HS-5 (cell line): ENCODE data around the gene TFRC.
A peak's percentile ranks its signal among the peaks of the same experiment; 100 is the strongest.
"Not testable (repeated sequence)": the region's sequence is repeated elsewhere in the genome, so short reads cannot be mapped to it uniquely, and the experiment has no call there.

Experiments used
- DNase-seq: peaks from one replicate; pipeline ENCODE4 v3.0.0-alpha.2; 2012; ENCODE audit warnings: low read depth

TFRC gene

DNA sequence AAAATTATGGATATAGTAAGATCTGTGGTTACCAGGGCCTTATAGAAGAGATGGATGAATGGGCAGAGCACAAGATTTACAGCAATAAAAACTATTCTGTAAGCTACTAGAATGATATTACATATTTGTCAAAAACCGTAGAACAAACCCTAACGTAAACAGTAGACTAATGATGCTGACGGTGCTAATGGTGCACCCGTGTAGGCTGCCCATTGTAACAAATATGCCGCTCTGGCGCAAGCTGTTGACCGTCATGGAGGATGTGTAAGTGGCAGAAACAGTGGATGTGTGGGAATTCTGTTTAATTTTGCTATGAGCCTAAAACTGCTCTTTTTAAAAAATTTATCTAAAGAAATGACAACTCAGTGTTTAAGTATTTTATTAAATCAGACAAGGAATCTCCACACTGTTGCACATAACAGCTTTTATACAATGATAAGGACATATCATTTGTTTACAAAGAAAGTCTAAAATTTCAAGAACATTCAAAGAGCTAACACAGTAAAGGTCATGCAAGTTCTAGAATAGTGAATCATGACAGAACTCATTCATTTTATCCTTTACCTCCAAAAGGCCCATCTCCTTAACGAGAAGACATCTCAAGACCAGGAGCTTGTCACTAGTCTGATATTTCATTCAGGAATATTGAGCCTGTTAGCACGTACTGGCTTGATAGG, 32.8 kb downstream of the TFRC start:
- no peak for DNase-seq

DNA sequence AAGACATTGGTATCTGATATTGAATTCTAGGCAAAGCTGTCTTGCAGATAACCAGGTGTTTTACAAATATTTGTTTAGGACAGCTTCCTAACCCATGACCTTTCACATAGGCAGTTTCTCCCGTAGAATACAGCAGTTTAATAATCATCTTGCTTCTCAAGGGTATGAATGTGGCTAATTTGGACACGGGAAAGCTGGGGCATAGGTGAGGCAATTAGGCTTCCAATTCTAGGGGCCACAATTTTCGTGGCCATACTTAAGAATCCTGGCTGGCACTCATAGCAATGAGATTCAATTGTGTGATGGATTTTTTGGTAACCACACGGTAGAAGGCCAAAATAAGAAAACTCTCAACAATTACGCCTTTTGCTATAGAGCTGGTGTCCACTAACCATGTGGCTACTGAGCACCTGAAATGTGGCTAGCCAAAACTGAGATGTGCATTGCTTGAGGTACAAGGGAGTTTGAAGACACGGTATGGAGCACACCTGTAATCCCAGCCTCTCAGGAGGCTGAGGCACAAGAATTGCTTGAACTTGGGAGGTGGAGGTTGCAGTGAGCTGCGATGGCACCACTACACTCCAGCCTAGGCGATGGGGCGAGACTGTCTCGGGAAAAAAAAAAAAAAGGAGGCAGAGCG, 34.4 kb downstream of the TFRC start:
- DNase-seq = no peak

DNA sequence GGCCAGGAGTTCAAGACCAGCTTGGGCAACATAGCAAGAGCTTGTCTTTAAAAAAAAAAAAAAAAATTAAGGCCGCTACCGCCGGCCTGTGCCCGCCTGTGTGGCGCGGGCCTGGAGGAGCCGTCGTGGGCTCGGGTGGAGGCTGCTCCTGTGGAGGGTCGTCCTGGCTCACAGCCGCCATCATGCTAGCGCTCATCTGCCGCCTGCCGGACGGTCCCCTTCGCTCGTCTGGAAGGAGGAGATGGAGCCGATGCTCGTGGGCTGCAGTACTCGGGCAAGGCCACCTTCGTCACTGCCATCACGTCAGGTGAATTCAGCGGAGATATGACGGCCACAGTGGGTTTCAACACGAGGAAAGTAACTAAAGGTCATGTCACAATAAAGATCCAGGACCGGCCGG, 37.4 kb downstream of the TFRC start:
- DNase-seq = no peak

GRCh38 chr3:196042673-196043072, 39.2 kb downstream of the TFRC start:
- no peak for DNase-seq

- DNase-seq = no peak
Measured at GRCh38 chr3:196039359-196039758, 42.5 kb downstream of the TFRC start.

- not testable (repeated sequence) for DNase-seq
Measured at GRCh38 chr3:196026059-196026458, 55.8 kb downstream of the TFRC start.

DNA sequence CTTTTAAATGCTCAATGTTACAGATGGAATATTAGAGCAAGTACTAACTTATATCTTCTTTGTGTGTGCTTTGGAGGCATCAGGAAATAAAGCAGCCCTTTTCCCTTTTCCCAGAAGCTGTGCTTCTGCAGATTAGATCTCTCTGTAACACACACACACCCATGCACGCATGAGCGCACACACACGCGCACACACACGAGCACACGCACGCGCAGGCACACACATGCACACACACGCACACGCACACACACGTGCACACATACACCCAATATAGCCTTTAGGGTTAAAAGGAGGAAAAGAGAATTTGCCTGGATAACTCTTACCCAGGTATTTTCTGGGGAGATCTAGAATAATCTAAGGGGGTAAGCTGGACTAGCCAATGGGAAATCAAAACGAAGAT, 56.9 kb downstream of the TFRC start:
- no peak for DNase-seq

GRCh38 chr3:196023947-196024346, 57.9 kb downstream of the TFRC start:
- no peak for DNase-seq

- DNase-seq = not testable (repeated sequence)
Measured at GRCh38 chr3:196022499-196022878, 59.4 kb downstream of the TFRC start.

DNA sequence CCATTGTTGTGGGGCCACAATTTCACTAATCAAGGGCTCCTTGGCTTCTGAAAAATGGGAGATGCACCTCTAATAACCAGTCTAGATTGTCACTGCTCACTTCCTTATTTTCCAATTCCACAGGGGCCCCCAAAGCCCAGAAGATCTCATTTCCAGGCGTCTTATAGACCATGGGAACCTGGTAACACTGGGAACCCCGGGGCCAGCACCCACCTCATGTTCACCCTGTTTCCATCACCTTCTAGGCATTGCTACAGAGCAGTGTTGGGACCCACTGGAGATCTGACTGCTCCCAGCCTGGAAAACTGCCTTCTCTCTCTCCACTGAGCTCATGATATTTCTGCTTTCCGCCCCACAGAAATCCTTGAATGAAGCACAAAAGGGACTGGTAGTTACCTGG, 61.5 kb downstream of the TFRC start:
- DNase-seq = no peak

DNA sequence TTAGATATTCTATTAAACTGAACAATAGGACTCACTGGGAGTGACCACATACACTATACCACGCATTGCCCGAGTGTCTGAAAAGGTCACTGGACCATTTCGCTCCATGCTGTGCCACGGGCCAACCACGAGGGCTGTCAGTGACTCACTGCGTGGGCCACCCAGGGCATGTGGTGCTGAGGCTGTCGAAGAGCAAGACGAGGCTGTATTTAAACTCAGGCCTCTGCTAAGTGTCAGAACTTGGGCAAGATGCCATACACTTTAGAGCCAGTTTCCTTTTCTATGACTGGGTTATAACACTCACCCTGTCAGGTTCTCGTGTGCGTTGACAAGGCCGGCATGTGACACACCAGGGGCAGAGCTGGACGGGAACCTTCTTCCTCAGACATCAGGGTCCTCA, 62.3 kb downstream of the TFRC start:
- not testable (repeated sequence) for DNase-seq

GRCh38 chr3:196018159-196018558, 63.7 kb downstream of the TFRC start:
- not testable (repeated sequence) for DNase-seq

GRCh38 chr3:196016485-196016884, 65.4 kb downstream of the TFRC start:
- peak; percentile 36 for DNase-seq

- DNase-seq = no peak
Measured at GRCh38 chr3:196016059-196016458, 65.8 kb downstream of the TFRC start.

GRCh38 chr3:196013587-196014487, 68.1 kb downstream of the TFRC start:
- DNase-seq = no peak

DNA sequence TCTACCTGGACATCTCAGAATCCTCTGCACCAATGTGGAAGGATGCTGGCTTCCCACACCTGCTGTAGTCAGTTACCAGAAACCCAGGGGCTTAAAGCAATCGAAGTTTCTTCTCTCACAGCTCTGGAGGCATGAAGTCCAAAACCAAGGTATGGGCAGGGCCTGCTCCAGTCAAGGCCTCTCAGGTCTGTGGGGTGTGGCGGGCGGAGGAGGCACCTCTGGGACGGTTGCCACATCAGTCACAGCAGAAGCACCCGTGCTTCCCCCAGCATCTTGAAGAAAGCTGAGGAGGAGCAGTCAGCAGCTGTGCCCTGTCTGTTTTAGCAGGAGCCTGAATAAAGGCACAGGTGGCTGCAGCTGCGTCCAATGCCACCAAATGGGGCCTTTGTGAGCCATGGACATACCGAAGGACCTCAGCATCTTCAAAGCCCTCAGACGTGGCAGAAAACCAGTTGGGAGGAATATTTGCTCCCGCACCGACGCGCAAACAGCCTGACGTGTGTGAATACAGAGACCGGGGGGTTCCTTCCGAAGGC, 68.9 kb downstream of the TFRC start:
- no peak for DNase-seq

- DNase-seq = no peak
Measured at GRCh38 chr3:196012481-196012880, 69.4 kb downstream of the TFRC start.

DNA sequence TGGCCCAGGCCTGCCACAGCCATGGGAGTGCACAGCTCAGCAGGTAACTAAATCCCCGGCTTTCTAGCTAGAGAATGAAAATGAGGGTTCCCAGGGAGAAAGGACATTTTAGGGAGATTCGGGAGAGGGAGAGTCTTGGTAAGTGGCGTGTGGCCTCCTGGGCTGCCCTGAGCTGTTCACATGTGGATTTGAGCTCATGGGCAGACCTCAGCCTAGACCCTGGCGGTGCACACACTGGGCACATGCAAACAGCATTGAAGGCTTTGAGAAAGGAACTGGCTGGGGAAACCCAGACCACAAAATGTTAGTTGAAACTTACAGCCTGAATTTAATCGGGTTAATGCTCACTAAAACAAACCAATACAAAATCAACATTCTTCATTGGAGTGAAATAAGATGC, 72.4 kb downstream of the TFRC start:
- DNase-seq = no peak

DNA sequence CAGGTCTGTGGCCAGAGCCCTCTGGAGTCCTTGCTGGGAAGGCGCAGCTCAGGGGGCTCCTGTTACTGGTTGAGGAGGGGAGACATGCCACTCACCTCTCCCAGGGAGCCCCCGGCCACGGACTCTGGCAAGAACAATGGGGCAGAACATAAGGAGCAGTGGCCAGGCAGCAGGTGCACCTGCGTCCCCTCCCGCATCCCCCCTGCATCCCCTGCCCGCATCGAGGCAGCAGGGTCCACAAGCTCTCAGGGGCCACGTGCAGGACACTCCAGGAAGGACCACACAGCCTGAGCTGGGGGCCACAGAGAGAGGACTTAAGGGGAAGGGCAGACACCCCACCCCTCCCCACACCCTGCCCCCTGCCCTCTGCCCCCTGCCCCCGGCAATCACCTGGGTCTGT, 73.0 kb downstream of the TFRC start:
- no peak for DNase-seq

DNA sequence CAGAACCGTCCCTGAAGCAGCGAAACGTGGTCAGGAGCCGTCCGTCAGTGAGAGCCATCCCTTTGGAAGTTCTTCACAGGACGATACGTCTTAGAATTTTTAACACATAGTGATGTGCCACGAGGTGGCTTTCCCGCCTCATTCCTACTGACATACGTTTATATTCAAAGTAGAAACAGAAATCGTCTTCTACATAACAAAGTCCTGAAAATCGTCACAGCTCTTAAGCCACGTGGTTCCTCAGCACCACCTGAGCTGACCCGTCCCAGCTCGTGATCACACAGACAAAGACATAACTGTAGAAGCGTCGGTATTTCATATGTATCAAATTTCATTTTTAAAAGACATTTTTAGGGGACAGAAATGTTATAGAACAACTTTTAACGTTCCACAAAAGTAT, 73.5 kb downstream of the TFRC start:
- DNase-seq = no peak

GRCh38 chr3:196007744-196008335, 74.0 kb downstream of the TFRC start:
- no peak for DNase-seq

DNA sequence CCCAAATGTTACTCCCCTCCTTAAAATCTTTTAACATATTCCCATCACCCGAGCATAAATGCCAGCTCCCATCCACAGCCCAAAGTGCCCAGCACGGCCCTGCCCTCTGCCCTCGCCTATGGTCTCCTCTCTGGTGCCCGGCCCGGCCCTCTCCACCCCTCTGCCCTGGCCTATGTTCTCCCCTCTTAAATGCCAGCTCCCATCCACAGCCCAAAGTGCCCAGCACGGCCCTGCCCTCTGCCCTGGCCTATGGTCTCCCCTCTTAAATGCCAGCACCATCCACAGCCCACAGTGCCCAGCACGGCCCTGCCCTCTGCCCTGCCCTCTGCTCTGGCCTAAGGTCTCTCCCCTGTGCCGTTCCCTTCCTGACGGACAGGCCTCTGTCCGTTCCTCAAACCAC, 76.6 kb downstream of the TFRC start:
- not testable (repeated sequence) for DNase-seq
